PC-3 (cell line): ENCODE results near the gene SLC22A17. TPM values are rescaled to one million over a fixed set of nuclear protein-coding genes. Genes with fewer than 3 reads are reported as not detected.

ENCODE experiments used
- ATAC-seq: fragments of 200-7000 bp; cut with Tn5 transposase; 2 replicates; pipeline ENCODE4 v1.9.1; 2020; ENCODE audit warnings: mild to moderate bottlenecking, moderate library complexity
- BruUV-seq: library from RNA; stranded (reverse); fragments of 400-500 nt; replicated peaks from 2 replicates; lab custom pipeline; 2021; lab: Mats Ljungman, UMichigan
- CTCF ChIA-PET: fragments of 300-600 bp; sonication (Branson Sonifier 250); formaldehyde crosslinking; loops from one replicate; lab custom pipeline; 2022; ENCODE audit warnings: antibody characterized with exemption; lab: Charles Lee
- POLR2A ChIA-PET: fragments of 300-600 bp; sonication (Branson Sonifier 250); formaldehyde crosslinking; loops from one replicate; lab custom pipeline; 2022; ENCODE audit warnings: antibody characterized with exemption; ENCODE audit not compliant: unreplicated experiment; lab: Charles Lee
- DNase-seq: peaks from one replicate; pipeline ENCODE4 v3.0.0-alpha.2; 2015
- H2AFZ ChIP-seq: fragments of 300-600 bp; sonication (generic); 2 replicates; pipeline ENCODE4 v1.6.0; 2016; ENCODE audit warnings: antibody characterized with exemption, low read length
- H3F3A ChIP-seq: fragments of 300-600 bp; sonication (generic); one replicate; pipeline ENCODE4 v1.6.0; 2017; ENCODE audit warnings: antibody characterized with exemption, low read length, control low read depth, mild to moderate bottlenecking; ENCODE audit not compliant: unreplicated experiment
- H3K27ac ChIP-seq: fragments of 300-600 bp; sonication (generic); 2 replicates; pipeline ENCODE4 v1.5.1; 2016; ENCODE audit warnings: mild to moderate bottlenecking, low read length
- H3K27me3 ChIP-seq: fragments of 300-600 bp; sonication (generic); 2 replicates; pipeline ENCODE4 v1.6.1; 2016; ENCODE audit warnings: low read length, mixed read lengths
- H3K36me3 ChIP-seq: fragments of 300-600 bp; sonication (generic); 2 replicates; pipeline ENCODE4 v1.6.1; 2016; ENCODE audit warnings: low read depth, mixed run types, low read length, mixed read lengths
- H3K4me1 ChIP-seq: fragments of 300-600 bp; sonication (generic); 2 replicates; pipeline ENCODE4 v1.5.1; 2016; ENCODE audit warnings: low read length; ENCODE audit not compliant: insufficient read depth
- H3K4me2 ChIP-seq: fragments of 300-600 bp; sonication (generic); 2 replicates; pipeline ENCODE4 v1.6.0; 2016; ENCODE audit warnings: low read length
- H3K4me3 ChIP-seq: fragments of 300-600 bp; sonication (generic); 2 replicates; pipeline ENCODE4 v1.5.1; 2016; ENCODE audit warnings: mild to moderate bottlenecking, low read length, mixed read lengths
- H3K79me2 ChIP-seq: fragments of 300-600 bp; sonication (generic); 2 replicates; pipeline ENCODE4 v1.6.1; 2017; ENCODE audit warnings: low read length, mixed read lengths
- H3K9ac ChIP-seq: fragments of 300-600 bp; sonication (generic); 2 replicates; pipeline ENCODE4 v1.6.0; 2016; ENCODE audit warnings: mild to moderate bottlenecking, low read length
- H3K9me2 ChIP-seq: fragments of 300-600 bp; sonication (generic); replicated peaks from 2 replicates; pipeline ENCODE4 v1.6.1; 2016; ENCODE audit warnings: mixed run types, low read length, mixed read lengths
- H3K9me3 ChIP-seq: fragments of 300-600 bp; sonication (generic); 2 replicates; pipeline ENCODE4 v1.6.1; 2016; ENCODE audit warnings: low read length, mixed read lengths
- H4K20me1 ChIP-seq: fragments of 300-600 bp; sonication (generic); 2 replicates; pipeline ENCODE4 v1.6.1; 2016; ENCODE audit warnings: low read length, mixed read lengths
- EZH2 ChIP-seq: fragments of 300-600 bp; sonication (generic); IDR thresholded peaks from one replicate; pipeline ENCODE4 v1.6.1; 2017; ENCODE audit warnings: antibody characterized with exemption, mild to moderate bottlenecking, low read length; ENCODE audit not compliant: unreplicated experiment
- EZH2phosphoT487 ChIP-seq: fragments of 300-600 bp; sonication (generic); IDR thresholded peaks from 2 replicates; pipeline ENCODE4 v1.6.1; 2018; ENCODE audit warnings: mild to moderate bottlenecking, antibody characterized with exemption, low read length, borderline replicate concordance
- intact Hi-C: fragments of 100-400 bp; cut with micrococcal nuclease; formaldehyde crosslinking; loops from 2 replicates; pipeline ENCODE4 v1.9.0; 2023
- total RNA-seq: library from RNA; depleted of rRNA; stranded (reverse); fragments of >200 nt; gene quantifications from 2 replicates; pipeline ENCODE4 v1.2.3, GENCODE V29; 2014
- TF ChIP-seq, protein P1 (sequence below): fragments of 300-600 bp; sonication (generic); conservative IDR thresholded peaks from 2 replicates; pipeline ENCODE4 v1.5.1; 2017; ENCODE audit warnings: antibody characterized with exemption, low read depth, mild to moderate bottlenecking, low read length

The SLC22A17 gene
- total RNA-seq, 1 experiment from 2014 or later: 12.0 TPM

DNA sequence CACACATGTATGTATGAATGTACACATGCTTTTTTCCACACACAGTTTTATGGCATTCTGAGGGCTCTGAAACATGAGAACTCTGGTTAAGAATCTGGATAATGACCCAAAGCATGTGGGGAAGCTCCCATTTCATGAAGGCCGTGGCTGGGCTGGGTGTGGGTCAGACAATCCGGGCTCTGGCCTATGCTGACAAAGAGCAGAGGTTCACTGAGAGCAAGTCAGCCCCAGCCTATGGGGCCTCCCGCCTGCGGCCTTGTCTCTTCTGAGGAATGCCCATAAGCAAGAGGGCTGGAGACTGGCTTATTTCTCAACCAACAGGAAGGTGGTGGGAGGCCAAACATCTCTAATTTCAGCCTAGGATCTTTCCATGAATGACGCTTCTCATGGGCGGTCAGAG, 46.9 kb upstream of the SLC22A17 start:
- Histone ChIP-seq H2AFZ (no peak overlapping the region), H3K9me3 (no peaks in the 10 kb centered on the region), H3F3A (no peaks in the 10 kb centered on the region), H3K27ac (no peak overlapping the region), H3K4me3 (no peak overlapping the region), H3K4me1 (no peaks in the 10 kb centered on the region), H4K20me1 (no peaks in the 10 kb centered on the region), H3K9ac (no peak overlapping the region), H3K27me3 (peaks cover 58% of the 10 kb centered on the region), H3K9me2 (no peaks in the 10 kb centered on the region), H3K4me2 (no peak overlapping the region), H3K36me3 (no peaks in the 10 kb centered on the region), H3K79me2 (no peaks in the 10 kb centered on the region)
- CTCF ChIA-PET: no interaction called here
- POLR2A ChIA-PET: no interaction called here
- no TSS peak for BruUV-seq
- ATAC-seq (no peak), DNase-seq (no peak)
- intact Hi-C loops: no loop called here
- TF ChIP-seq EZH2: no peak

DNA sequence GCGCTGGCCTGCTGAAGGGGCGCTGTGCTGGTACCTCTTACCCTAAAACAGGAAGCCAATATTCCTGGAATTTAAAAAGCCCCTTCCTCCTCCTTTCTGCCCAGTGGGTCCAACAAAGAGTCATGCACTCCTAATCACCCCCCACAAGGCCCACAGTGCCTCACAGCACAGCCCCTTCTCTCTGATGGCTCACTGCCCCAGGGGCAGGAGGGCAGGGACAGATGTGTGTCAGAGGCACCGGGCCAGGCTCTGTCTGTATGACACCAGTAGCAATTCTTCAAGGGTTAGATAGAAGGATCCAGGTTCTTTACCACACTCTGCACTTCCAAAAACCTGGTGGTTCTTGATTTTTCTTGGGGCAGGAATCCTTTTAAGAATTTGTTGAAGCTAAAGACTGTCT, 46.4 kb upstream of the SLC22A17 start:
- Histone ChIP-seq H3K4me3 (no peak overlapping the region), H3K27me3 (peaks cover 58% of the 10 kb centered on the region), H3K4me2 (no peak overlapping the region), H3K79me2 (no peaks in the 10 kb centered on the region), H3K9me2 (no peaks in the 10 kb centered on the region), H3K36me3 (no peaks in the 10 kb centered on the region), H3F3A (no peaks in the 10 kb centered on the region), H3K4me1 (no peaks in the 10 kb centered on the region), H3K27ac (no peak overlapping the region), H2AFZ (no peak overlapping the region), H4K20me1 (no peaks in the 10 kb centered on the region), H3K9ac (no peak overlapping the region), H3K9me3 (no peaks in the 10 kb centered on the region)
- ATAC-seq: no peak
- no TSS peak for BruUV-seq
- intact Hi-C loops: no loop called here
- TF ChIP-seq EZH2phosphoT487 (no peak), EZH2 (no peak)
- TF ChIP-seq, protein P1, sequence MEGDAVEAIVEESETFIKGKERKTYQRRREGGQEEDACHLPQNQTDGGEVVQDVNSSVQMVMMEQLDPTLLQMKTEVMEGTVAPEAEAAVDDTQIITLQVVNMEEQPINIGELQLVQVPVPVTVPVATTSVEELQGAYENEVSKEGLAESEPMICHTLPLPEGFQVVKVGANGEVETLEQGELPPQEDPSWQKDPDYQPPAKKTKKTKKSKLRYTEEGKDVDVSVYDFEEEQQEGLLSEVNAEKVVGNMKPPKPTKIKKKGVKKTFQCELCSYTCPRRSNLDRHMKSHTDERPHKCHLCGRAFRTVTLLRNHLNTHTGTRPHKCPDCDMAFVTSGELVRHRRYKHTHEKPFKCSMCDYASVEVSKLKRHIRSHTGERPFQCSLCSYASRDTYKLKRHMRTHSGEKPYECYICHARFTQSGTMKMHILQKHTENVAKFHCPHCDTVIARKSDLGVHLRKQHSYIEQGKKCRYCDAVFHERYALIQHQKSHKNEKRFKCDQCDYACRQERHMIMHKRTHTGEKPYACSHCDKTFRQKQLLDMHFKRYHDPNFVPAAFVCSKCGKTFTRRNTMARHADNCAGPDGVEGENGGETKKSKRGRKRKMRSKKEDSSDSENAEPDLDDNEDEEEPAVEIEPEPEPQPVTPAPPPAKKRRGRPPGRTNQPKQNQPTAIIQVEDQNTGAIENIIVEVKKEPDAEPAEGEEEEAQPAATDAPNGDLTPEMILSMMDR: no peak
- no peak for DNase-seq
- ChIA-PET POLR2A (no interaction called here), CTCF (no interaction called here)

DNA sequence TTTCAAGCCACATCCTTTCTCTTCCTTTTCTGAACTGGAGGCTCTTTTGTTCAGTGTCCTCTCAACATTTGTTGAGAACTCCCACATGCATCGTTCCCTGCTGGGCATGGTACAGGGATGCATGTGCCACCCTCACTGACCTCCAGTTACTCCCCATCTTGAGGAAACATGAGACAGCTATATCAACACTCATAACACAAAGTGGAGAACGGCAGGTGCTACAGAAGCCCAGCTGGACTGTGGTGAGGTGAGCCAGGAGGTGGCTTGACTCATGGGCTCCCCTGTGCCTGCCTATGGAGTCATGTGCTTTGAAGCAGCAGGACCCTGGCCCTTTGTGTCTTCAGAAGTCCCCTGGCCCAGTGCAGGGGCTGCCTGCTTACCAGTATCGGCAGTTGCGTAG, 45.7 kb upstream of the SLC22A17 start:
- no peak for DNase-seq
- Histone ChIP-seq H3K36me3 (no peaks in the 10 kb centered on the region), H2AFZ (no peak overlapping the region), H3K9ac (no peak overlapping the region), H3F3A (no peaks in the 10 kb centered on the region), H3K4me3 (no peak overlapping the region), H3K79me2 (no peaks in the 10 kb centered on the region), H3K4me1 (no peaks in the 10 kb centered on the region), H3K27me3 (peaks cover 57% of the 10 kb centered on the region), H3K4me2 (no peak overlapping the region), H3K27ac (no peak overlapping the region), H4K20me1 (no peaks in the 10 kb centered on the region), H3K9me2 (no peaks in the 10 kb centered on the region), H3K9me3 (no peaks in the 10 kb centered on the region)
- CTCF ChIA-PET: no interaction called here
- POLR2A ChIA-PET: no interaction called here
- no peak for ATAC-seq
- TF ChIP-seq, protein P1: no peak
- TF ChIP-seq EZH2phosphoT487: no peak
- no peak for TF ChIP-seq EZH2
- BruUV-seq: no TSS peak
- intact Hi-C loops: no loop called here
